Right lobe of liver (tissue), 4 donors: ENCODE data around the gene TNIP1.

Experiments
- CTCF ChIP-seq, 4 donors: fragments of 200-600 bp in 3 of 4; fragments of 450-650 bp in 1 of 4; IDR thresholded peaks; one replicate each; pipeline versions ENCODE4 v1.5.1 to v1.8.0; 2016 to 2022; ENCODE audit warnings: antibody characterized with exemption in 4 of 4, mild to moderate bottlenecking in 2 of 4
- POLR2A ChIP-seq: fragments of 450-650 bp; IDR thresholded peaks from one replicate; pipeline ENCODE4 v1.6.1; 2017; ENCODE audit warnings: antibody characterized with exemption, mild to moderate bottlenecking
- donor health status: DM: no; HTN: no; CAD: no.
- donor health status: DM: no; HTN: no; CAD: no.
- donor health status: DM: no; HTN: yes; CAD: no.

GRCh38 chr5:151051066-151051930, 29.5 kb downstream of the TNIP1 start:
- peak; percentile 81 to 87 (median 84) for TF ChIP-seq CTCF (IDR thresholded peaks at IDR 0.05)
- TF ChIP-seq POLR2A, result no peak
